HepG2 (cell line): ENCODE data around the gene KRT10. TPM values are rescaled to one million over a fixed set of nuclear protein-coding genes. Genes with fewer than 3 reads are reported as not detected.

ENCODE experiments used
- ARNT2 ChIP-seq: sonication (generic); formaldehyde crosslinking; IDR thresholded peaks from 2 replicates; pipeline ENCODE4 v1.8.0; 2022; ENCODE audit warnings: mild to moderate bottlenecking, low read depth, missing genetic modification reagents, moderate library complexity
- CSRNP2 ChIP-seq: sonication (generic); formaldehyde crosslinking; conservative IDR thresholded peaks from 2 replicates; pipeline ENCODE4 v1.8.0; 2022; ENCODE audit warnings: low read depth, missing genetic modification reagents
- DZIP1 ChIP-seq: sonication (generic); formaldehyde crosslinking; IDR thresholded peaks from 2 replicates; pipeline ENCODE4 v1.5.0; 2020; ENCODE audit warnings: mild to moderate bottlenecking, missing genetic modification reagents
- EHMT2 ChIP-seq: fragments of 200-600 bp; sonication (generic); IDR thresholded peaks from 2 replicates; pipeline ENCODE4 v1.7.0; 2017; ENCODE audit warnings: antibody characterized with exemption, low read depth, low read length, borderline replicate concordance
- FOSL2 ChIP-seq: sonication (generic); formaldehyde crosslinking; IDR thresholded peaks from 2 replicates; pipeline ENCODE4 v1.4.0; 2020; ENCODE audit warnings: missing genetic modification reagents
- HMG20B ChIP-seq: conservative IDR thresholded peaks from 2 replicates; pipeline ENCODE4 v1.6.1; 2016; ENCODE audit warnings: missing genetic modification reagents, missing compliant biosample characterization
- HNF4G ChIP-seq, 2 experiments: sonication (generic) in 1 of 2; formaldehyde crosslinking in 1 of 2; IDR thresholded peaks; 2 replicates each; pipeline versions ENCODE4 v1.4.0 to v1.6.1; 2011 to 2020; ENCODE audit warnings: borderline replicate concordance in 2 of 2, low read depth in 2 of 2, mild to moderate bottlenecking in 2 of 2, low read length in 1 of 2, missing genetic modification reagents in 1 of 2, moderate library complexity in 1 of 2
- PLRG1 ChIP-seq: fragments of 450-650 bp; conservative IDR thresholded peaks from 2 replicates; pipeline ENCODE4 v1.6.1; 2016
- RORA ChIP-seq: sonication (generic); formaldehyde crosslinking; IDR thresholded peaks from 2 replicates; pipeline ENCODE4 v1.5.0; 2020; ENCODE audit warnings: mild to moderate bottlenecking, missing genetic modification reagents, moderate library complexity
- WIZ ChIP-seq: sonication (generic); formaldehyde crosslinking; IDR thresholded peaks from 2 replicates; pipeline ENCODE4 v1.5.1; 2020; ENCODE audit warnings: mild to moderate bottlenecking, missing genetic modification reagents
- ZBTB37 ChIP-seq: sonication (generic); formaldehyde crosslinking; IDR thresholded peaks from 2 replicates; pipeline ENCODE4 v1.4.0; 2020; ENCODE audit warnings: mild to moderate bottlenecking, missing genetic modification reagents
- ZBTB42 ChIP-seq: sonication (generic); formaldehyde crosslinking; IDR thresholded peaks from 2 replicates; pipeline ENCODE4 v1.5.0; 2020; ENCODE audit warnings: mild to moderate bottlenecking, missing genetic modification reagents
- ZBTB46 ChIP-seq: sonication (generic); formaldehyde crosslinking; IDR thresholded peaks from 2 replicates; pipeline ENCODE4 v1.4.0; 2020; ENCODE audit warnings: mild to moderate bottlenecking, missing genetic modification reagents, borderline replicate concordance
- ZNF547 ChIP-seq: sonication (generic); formaldehyde crosslinking; IDR thresholded peaks from 2 replicates; pipeline ENCODE4 v1.5.1; 2020; ENCODE audit warnings: mild to moderate bottlenecking, missing genetic modification reagents
- ZUFSP ChIP-seq: sonication (generic); formaldehyde crosslinking; IDR thresholded peaks from 2 replicates; pipeline ENCODE4 v1.9.0; 2021; ENCODE audit warnings: missing genetic modification reagents, mild to moderate bottlenecking, borderline replicate concordance
- polyA plus RNA-seq, 8 experiments: library from polyadenylated mRNA; depleted of rRNA in 3 of 8; stranded (reverse) in 7 of 8; unstranded in 1 of 8; fragments of >200 nt; fragmentation: Illumina TruSeq in 4 of 8; extraction: Trizol in 4 of 8; gene quantifications; 2 replicates each; pipeline versions ENCODE4 v1.2.1 to v1.2.3, GENCODE V29; 2011 to 2016; ENCODE audit warnings: low read depth in 4 of 8, missing spikeins in 1 of 8, mixed read lengths in 1 of 8; ENCODE audit not compliant: insufficient read depth in 1 of 8
- total RNA-seq, 5 experiments: library from RNA; depleted of rRNA; stranded (reverse); fragments of >200 nt; fragmentation: Illumina TruSeq; extraction: Trizol; gene quantifications; 2 replicates each; pipeline ENCODE4 v1.2.3, GENCODE V29; 2016; ENCODE audit warnings: low read depth in 1 of 5

KRT10 gene
- total and polyA plus RNA-seq, 2 of the 13 experiments (the other 11 are each of a cell fraction or from before 2014, with no cell fraction given) = 25.1 to 27.5 TPM

GRCh38 chr17:40857535-40857934 lies 35.1 kb upstream of the KRT10 start (continued):
- TF ChIP-seq CSRNP2 (no peak), FOSL2 (CRISPR knock-in tag) (no peak), PLRG1 (no peak), ZUFSP (CRISPR knock-in tag) (no peak), ARNT2 (CRISPR knock-in tag) (no peak), WIZ (CRISPR knock-in tag) (no peak), ZNF547 (CRISPR knock-in tag) (no peak), ZBTB46 (CRISPR knock-in tag) (no peak), ZBTB37 (CRISPR knock-in tag) (no peak), HNF4G (IDR thresholded peaks at IDR 0.05; ENCODE audit: borderline replicate concordance, low read depth, low read length) (no peak), HNF4G (CRISPR knock-in tag; IDR thresholded peaks at IDR 0.05; ENCODE audit: borderline replicate concordance, low read depth) (no peak), RORA (CRISPR knock-in tag) (no peak), EHMT2 (no peak), DZIP1 (CRISPR knock-in tag) (no peak), HMG20B (CRISPR knock-in tag) (no peak), ZBTB42 (no peak)
